ENCODE measurements around the gene POLR2J. TPM values are rescaled to one million over a fixed set of nuclear protein-coding genes. Genes with fewer than 3 reads are reported as not detected.

POLR2J gene
- total RNA-seq, 4 donors from 2014 or later: 9.3 to 19.2 (median 15.9) TPM

DNA sequence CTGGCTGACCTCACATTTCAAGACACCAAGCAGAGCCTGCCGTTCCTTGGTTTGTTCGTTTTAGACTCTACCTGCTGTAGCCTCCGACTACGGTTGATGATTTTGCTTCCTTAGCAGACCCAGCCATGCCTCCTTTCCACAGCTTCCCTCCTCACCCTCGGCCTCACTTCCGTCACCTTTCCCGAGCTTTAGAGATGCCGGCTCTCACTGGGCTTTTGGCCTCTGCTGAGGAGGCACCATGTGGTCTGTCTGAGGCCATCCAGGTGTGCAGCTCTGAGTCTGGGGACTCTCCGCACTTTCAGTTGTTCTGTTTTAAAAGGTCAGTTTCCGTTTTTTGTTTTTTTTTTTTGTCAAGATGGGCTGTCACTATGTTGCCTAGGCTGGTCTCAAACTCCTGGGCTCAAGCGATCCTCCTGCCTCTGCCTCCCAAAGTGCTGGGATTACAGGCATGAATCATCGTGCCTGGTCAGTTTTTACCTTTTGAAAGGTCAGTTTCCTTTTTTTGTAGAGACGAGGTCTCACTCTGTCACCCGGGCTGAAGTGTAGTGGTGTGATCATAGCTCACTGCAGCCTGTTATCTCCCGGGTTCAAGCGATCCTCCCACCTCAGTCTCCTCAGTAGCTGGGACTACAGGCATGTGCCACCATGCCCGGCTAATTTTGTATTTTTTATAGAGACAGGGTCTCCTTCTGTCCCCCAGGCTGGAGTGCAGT is 33.6 kb downstream of the POLR2J start:
- TF ChIP-seq POLR2A (IDR thresholded peaks at IDR 0.05): no peak
- TF ChIP-seq, protein P1, sequence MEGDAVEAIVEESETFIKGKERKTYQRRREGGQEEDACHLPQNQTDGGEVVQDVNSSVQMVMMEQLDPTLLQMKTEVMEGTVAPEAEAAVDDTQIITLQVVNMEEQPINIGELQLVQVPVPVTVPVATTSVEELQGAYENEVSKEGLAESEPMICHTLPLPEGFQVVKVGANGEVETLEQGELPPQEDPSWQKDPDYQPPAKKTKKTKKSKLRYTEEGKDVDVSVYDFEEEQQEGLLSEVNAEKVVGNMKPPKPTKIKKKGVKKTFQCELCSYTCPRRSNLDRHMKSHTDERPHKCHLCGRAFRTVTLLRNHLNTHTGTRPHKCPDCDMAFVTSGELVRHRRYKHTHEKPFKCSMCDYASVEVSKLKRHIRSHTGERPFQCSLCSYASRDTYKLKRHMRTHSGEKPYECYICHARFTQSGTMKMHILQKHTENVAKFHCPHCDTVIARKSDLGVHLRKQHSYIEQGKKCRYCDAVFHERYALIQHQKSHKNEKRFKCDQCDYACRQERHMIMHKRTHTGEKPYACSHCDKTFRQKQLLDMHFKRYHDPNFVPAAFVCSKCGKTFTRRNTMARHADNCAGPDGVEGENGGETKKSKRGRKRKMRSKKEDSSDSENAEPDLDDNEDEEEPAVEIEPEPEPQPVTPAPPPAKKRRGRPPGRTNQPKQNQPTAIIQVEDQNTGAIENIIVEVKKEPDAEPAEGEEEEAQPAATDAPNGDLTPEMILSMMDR (IDR thresholded peaks at IDR 0.05): no peak
- no peak for DNase-seq (ENCODE audit: low spot score in 2 of 2)
- 94% methylated on average over 17 of the region's 17 CpGs for WGBS, 2 donors
- no peak overlapping the region for H3K4me3 ChIP-seq (ENCODE audit: low read depth, poor library complexity, severe bottlenecking)
- intact Hi-C loops (cut with DNase I; ENCODE audit: low total_unique reads): no loop called here

DNA sequence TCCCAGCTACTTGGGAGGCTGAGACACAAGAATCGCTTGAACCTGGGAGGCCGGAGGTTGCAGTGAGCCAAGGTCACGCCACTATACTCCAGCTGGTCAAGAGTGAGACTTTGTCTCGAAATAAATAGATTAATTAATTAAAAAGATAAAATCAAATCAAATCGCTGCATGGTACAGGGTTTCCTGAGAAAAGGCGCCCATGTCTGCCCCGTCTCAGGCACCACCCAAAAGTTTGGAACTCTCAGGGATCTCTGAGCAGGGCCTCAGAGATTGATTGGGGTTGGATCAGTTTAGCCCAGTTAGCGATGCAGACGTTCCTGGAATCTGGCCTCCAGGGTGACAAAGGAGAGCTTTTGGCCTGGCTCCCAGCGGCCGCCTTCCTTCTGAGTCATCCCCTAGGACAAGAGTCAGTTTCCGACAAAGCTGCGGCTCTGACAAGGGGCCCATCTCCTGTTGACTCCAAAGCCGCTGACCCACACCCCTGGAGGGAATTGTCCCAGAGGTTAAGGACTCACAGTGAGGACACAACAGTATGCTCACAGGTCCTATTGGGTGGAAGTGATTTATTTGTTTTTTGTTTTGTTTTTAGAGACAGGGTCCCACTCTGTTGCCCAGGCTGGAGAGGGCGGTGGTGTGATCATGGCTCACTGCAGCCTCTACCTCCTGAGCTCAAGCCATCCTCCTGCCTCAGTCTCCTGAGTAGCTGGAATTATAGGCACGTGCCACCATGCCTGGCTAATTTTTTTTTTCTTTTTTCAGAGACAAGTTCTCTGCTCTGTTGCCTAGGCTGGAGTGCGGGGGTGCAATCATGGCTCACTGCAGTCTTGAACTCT is 38.5 kb downstream of the POLR2J start:
- no peak overlapping the region for H3K4me3 ChIP-seq (ENCODE audit: low read depth, poor library complexity, severe bottlenecking)
- 67 to 68% methylated on average over 17 of the region's 17 CpGs for WGBS, 2 donors

DNA sequence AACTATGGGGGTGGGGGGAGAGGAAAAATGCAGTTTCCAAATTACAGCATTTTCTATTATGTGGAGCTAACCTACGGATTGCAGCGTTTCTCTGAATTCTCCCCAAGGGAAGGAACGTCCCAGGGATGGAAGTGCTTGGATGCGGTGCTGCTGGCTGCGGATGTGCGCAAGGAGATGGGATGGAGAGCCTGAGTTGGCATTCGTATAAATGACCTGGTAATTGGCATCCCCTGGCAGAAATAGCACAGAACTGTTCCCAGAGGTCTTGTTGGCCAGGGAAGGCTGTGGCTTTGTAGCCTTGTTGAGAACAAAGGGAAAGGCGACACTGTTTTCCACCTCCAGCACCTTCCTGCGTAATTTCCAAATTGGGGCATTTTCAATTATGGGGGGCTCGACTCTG is 42.6 kb downstream of the POLR2J start:
- intact Hi-C loops (cut with DNase I; ENCODE audit: low total_unique reads): no loop called here
- H3K4me3 ChIP-seq (ENCODE audit: low read depth, poor library complexity, severe bottlenecking): no peak overlapping the region
- WGBS, 2 donors: 92 to 96% methylated on average over 10 of the region's 10 CpGs
- TF ChIP-seq, protein P1 (IDR thresholded peaks at IDR 0.05): no peak
- no peak for TF ChIP-seq POLR2A (IDR thresholded peaks at IDR 0.05)
- DNase-seq (ENCODE audit: low spot score in 2 of 2): no peak

More for the DNA sequence above, 38.5 kb downstream of the POLR2J start:
- TF ChIP-seq, protein P1 (IDR thresholded peaks at IDR 0.05): no peak
- TF ChIP-seq POLR2A (IDR thresholded peaks at IDR 0.05): no peak
- DNase-seq (ENCODE audit: low spot score in 2 of 2): no peak
- intact Hi-C loops (cut with DNase I; ENCODE audit: low total_unique reads): no loop called here

GRCh38 chr7:102434039-102434486 is 44.7 kb downstream of the POLR2J start:
- no peak for DNase-seq (ENCODE audit: low spot score in 2 of 2)
- H3K4me3 ChIP-seq (ENCODE audit: low read depth, poor library complexity, severe bottlenecking): peak overlapping the region; percentile 48
- intact Hi-C loops (cut with DNase I; ENCODE audit: low total_unique reads): no loop called here
- WGBS, 2 donors: 37 to 40% methylated on average over 9 of the region's 9 CpGs
- TF ChIP-seq, protein P1 (IDR thresholded peaks at IDR 0.05): no peak
- TF ChIP-seq POLR2A (IDR thresholded peaks at IDR 0.05): no peak

DNA sequence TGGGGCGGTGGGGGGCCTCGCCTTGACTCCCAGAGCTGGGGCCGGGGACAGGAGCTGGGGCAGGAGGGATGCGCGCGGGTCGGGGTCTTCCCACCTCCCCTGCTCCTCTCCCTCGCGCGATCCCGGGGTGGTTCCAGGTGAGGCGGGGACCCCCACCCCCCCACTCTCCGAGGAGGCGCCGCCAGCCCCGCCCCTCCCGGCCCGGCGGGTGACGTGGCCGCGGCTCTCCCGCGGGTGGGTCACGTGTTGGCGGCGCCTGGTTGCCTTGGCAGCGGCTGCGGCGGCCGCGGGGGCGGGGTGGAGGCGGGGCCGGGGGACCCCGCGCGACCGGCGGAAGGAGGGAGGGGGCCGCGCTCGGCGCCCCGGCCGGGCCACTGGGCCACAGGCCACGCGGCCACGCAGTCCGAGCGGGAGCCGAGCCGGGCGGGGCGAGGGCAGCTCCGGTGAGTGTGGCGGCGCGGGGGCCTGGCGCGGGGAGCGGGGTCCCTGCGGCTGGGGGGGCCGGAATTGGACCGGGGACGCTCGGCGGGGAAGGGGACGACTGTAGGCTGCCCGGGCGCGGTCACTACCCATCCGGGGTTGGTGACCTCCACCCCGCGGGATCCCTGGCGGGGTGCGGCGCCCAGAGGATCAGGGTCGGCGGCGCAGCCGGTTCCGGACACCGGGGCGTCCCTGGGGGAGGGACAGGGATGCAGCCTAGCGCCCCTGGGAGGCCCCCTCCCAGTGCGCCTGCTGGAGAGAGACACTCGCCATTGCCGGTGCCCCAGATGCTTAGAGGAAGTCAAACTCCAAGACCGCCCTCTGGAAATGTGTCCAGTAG is 45.3 kb downstream of the POLR2J start, which contains the start of gene ORAI2:
Gene ORAI2 (plus strand): TSS at position 357 of the 820 bp plus-strand sequence. CDS start 5,382 bp downstream, outside the sequence.
- H3K4me3 ChIP-seq (ENCODE audit: low read depth, poor library complexity, severe bottlenecking): peak within 1 kb of the TSS; percentile 48
- peak; percentile 47 to 95 for DNase-seq (ENCODE audit: low spot score in 2 of 2)
- WGBS, 2 donors: 1 to 2% methylated on average over 21 to 48 of the region's 90 CpGs
- intact Hi-C loops (cut with DNase I; ENCODE audit: low total_unique reads): no loop called here
- TF ChIP-seq, protein P1 (IDR thresholded peaks at IDR 0.05): no peak
- no peak for TF ChIP-seq POLR2A (IDR thresholded peaks at IDR 0.05)
